SK-N-SH (cell line): ENCODE data around the gene PFKM. TPM values are rescaled to one million over a fixed set of nuclear protein-coding genes. Genes with fewer than 3 reads are reported as not detected.

Experiments used
- CTCF ChIA-PET: fragments of 300-600, 350-600 bp; formaldehyde crosslinking; extraction: SDS; loops from one replicate; lab custom pipeline; 2021; lab: Yijun Ruan, JAX
- POLR2A ChIA-PET: fragments of 350-600 bp; sonication (Branson Sonifier 250); formaldehyde crosslinking; extraction: SDS; loops from one replicate; lab custom pipeline; 2020; ENCODE audit warnings: antibody characterized with exemption, inconsistent platforms; lab: Yijun Ruan, JAX
- DNase-seq: peaks from one replicate; pipeline ENCODE4 v3.0.0; 2012
- H2AFZ ChIP-seq: fragments of 200-600 bp; sonication (generic); 2 replicates; pipeline ENCODE4 v1.8.1; 2016; ENCODE audit warnings: antibody characterized with exemption, mild to moderate bottlenecking, low read depth
- H3F3A ChIP-seq: fragments of 200-600 bp; sonication (generic); replicated peaks from 2 replicates; pipeline ENCODE3; 2016; ENCODE audit warnings: antibody characterized with exemption, mild to moderate bottlenecking; ENCODE audit not compliant: insufficient read depth
- H3K27ac ChIP-seq, 2 experiments: fragments of 200-500 bp in 1 of 2; fragments of 200-600 bp in 1 of 2; sonication (Bioruptor generic) in 1 of 2; sonication (generic), shearing (Covaris generic) in 1 of 2; 2 replicates each; pipeline versions ENCODE4 v1.5.1 to v1.6.1; 2014 to 2016; ENCODE audit warnings: low read depth in 2 of 2, inconsistent platforms in 1 of 2, low read length in 1 of 2, mild to moderate bottlenecking in 1 of 2, mixed read lengths in 1 of 2
- H3K27me3 ChIP-seq: fragments of 200-600 bp; sonication (generic), shearing (Covaris generic); 2 replicates; pipeline ENCODE4 v1.6.1; 2016; ENCODE audit warnings: mixed run types; ENCODE audit not compliant: insufficient read depth
- H3K36me3 ChIP-seq, 2 experiments: fragments of 200-500 bp in 1 of 2; fragments of 200-600 bp in 1 of 2; sonication (Bioruptor generic) in 1 of 2; sonication (generic) in 1 of 2; replicated peaks in 1 of 2; 2 replicates each; pipeline versions ENCODE3 to v1.5.1; 2014 to 2016; ENCODE audit warnings: low read length in 1 of 2, mild to moderate bottlenecking in 1 of 2; ENCODE audit not compliant: insufficient read depth in 2 of 2, control insufficient read depth in 1 of 2
- H3K4me1 ChIP-seq, 2 experiments: fragments of 200-500 bp in 1 of 2; fragments of 200-600 bp in 1 of 2; sonication (Bioruptor generic) in 1 of 2; sonication (generic), shearing (Covaris generic) in 1 of 2; 2 replicates each; pipeline versions ENCODE4 v1.5.1 to v1.6.1; 2014 to 2016; ENCODE audit warnings: low read depth in 1 of 2, low read length in 1 of 2, mixed run types in 1 of 2; ENCODE audit not compliant: insufficient read depth in 2 of 2, control insufficient read depth in 1 of 2
- H3K4me2 ChIP-seq: fragments of 200-600 bp; sonication (generic), shearing (Covaris generic); 2 replicates; pipeline ENCODE4 v1.6.1; 2017; ENCODE audit warnings: mixed run types
- H3K4me3 ChIP-seq, 2 experiments: fragments of 200-500 bp in 1 of 2; fragments of 200-600 bp in 1 of 2; sonication (Bioruptor generic) in 1 of 2; sonication (generic), shearing (Covaris generic) in 1 of 2; 2 replicates each; pipeline versions ENCODE4 v1.5.1 to v1.8.1; 2014 to 2016; ENCODE audit warnings: low read depth in 2 of 2, inconsistent platforms in 1 of 2, low read length in 1 of 2, mild to moderate bottlenecking in 1 of 2, mixed read lengths in 1 of 2, moderate library complexity in 1 of 2
- H3K79me2 ChIP-seq: fragments of 200-600 bp; sonication (generic); 2 replicates; pipeline ENCODE4 v1.8.1; 2017; ENCODE audit warnings: mild to moderate bottlenecking; ENCODE audit not compliant: insufficient read depth
- H3K9ac ChIP-seq: fragments of 200-600 bp; sonication (generic); 2 replicates; pipeline ENCODE4 v1.6.1; 2017; ENCODE audit warnings: mixed run types
- H3K9me2 ChIP-seq: fragments of 200-600 bp; sonication (generic); 2 replicates; pipeline ENCODE4 v1.6.1; 2017; ENCODE audit warnings: mixed run types
- H3K9me3 ChIP-seq: fragments of 200-600 bp; sonication (generic); 2 replicates; pipeline ENCODE4 v1.6.1; 2017; ENCODE audit warnings: mixed run types, mild to moderate bottlenecking, moderate library complexity
- H4K20me1 ChIP-seq: fragments of 200-600 bp; sonication (generic); 2 replicates; pipeline ENCODE4 v1.6.1; 2017; ENCODE audit warnings: mild to moderate bottlenecking, mixed run types; ENCODE audit not compliant: insufficient read depth
- FOSL2 ChIP-seq: IDR thresholded peaks from 2 replicates; pipeline ENCODE4 v1.4.0; 2012; ENCODE audit warnings: low read depth, mild to moderate bottlenecking, moderate library complexity, borderline replicate concordance
- GATA2 ChIP-seq: sonication (generic); formaldehyde crosslinking; IDR thresholded peaks from 2 replicates; pipeline ENCODE4 v1.5.0; 2020; ENCODE audit warnings: mild to moderate bottlenecking, missing genetic modification reagents
- JUND ChIP-seq: IDR thresholded peaks from 2 replicates; pipeline ENCODE4 v1.4.0; 2012
- MAX ChIP-seq: IDR thresholded peaks from 2 replicates; pipeline ENCODE4 v1.4.0; 2012; ENCODE audit warnings: low read depth
- POLR2AphosphoS5 ChIP-seq: IDR thresholded peaks from 2 replicates; pipeline ENCODE4 v1.6.1; 2012; ENCODE audit warnings: low read depth, low read length
- TAF1 ChIP-seq: IDR thresholded peaks from 2 replicates; pipeline ENCODE4 v1.6.1; 2012; ENCODE audit warnings: low read depth, mild to moderate bottlenecking, low read length, moderate library complexity, borderline replicate concordance
- WGBS: methylation state at CpG from one replicate; pipeline ENCODE4 v1.1.6; 2017; ENCODE audit warnings: low lambda C conversion rate; 5-methylcytosine and 5-hydroxymethylcytosine counted together
- polyA plus RNA-seq, 3 experiments: library from polyadenylated mRNA; depleted of rRNA; stranded (reverse); fragments of >200 nt; gene quantifications; 2 replicates each; pipeline ENCODE4 v1.2.3, GENCODE V29; 2012
- TF ChIP-seq, protein P1 (sequence below): IDR thresholded peaks from 2 replicates; pipeline ENCODE4 v1.6.1; 2012; ENCODE audit warnings: mild to moderate bottlenecking, low read depth, low read length, moderate library complexity
- TF ChIP-seq, protein P2 (sequence below): IDR thresholded peaks from 2 replicates; pipeline ENCODE4 v1.4.0; 2012; ENCODE audit warnings: low read depth, borderline replicate concordance

Gene PFKM
- polyA plus RNA-seq, 1 of the 3 experiments (the other 2 are of a cell fraction): 85.0 TPM

GRCh38 chr12:48176417-48176751 is 57.2 kb downstream of the PFKM start:
- Histone ChIP-seq H3K9ac (no peak overlapping the region), H3K4me3 (no peak overlapping the region), H3F3A (no peaks in the 10 kb centered on the region), H3K4me2 (peak overlapping the region; percentile 47; the same call in 1 of the 2 replicates), H3K4me1 (no peaks in the 10 kb centered on the region; a peak in 1 of 4 replicates), H2AFZ (peak overlapping the region; percentile 63; the same call in 1 of the 2 replicates), H3K27me3 (0 out of 2 replicates have a peak, but pooled peaks cover 7% of the 10 kb centered on the region), H3K27ac (no peak overlapping the region; a peak in 1 of 4 replicates), H4K20me1 (no peaks in the 10 kb centered on the region), H3K9me3 (no peaks in the 10 kb centered on the region), H3K9me2 (no peaks in the 10 kb centered on the region), H3K79me2 (no peaks in the 10 kb centered on the region), H3K36me3 (no peaks in the 10 kb centered on the region)
- ChIA-PET CTCF (interaction anchor here (0.9 to 2.2 kb wide), 6 partner anchors 11 to 442 kb away, joined by 3 to 18 read pairs (median 4); partner anchors contain the start of gene ASB8), POLR2A (no interaction called here)
- DNase-seq: no peak
- no peak for TF ChIP-seq JUND
- TF ChIP-seq FOSL2: no peak
- no peak for TF ChIP-seq POLR2AphosphoS5
- TF ChIP-seq TAF1: no peak
- no peak for TF ChIP-seq GATA2 (CRISPR knock-in tag)
- no peak for TF ChIP-seq MAX

DNA sequence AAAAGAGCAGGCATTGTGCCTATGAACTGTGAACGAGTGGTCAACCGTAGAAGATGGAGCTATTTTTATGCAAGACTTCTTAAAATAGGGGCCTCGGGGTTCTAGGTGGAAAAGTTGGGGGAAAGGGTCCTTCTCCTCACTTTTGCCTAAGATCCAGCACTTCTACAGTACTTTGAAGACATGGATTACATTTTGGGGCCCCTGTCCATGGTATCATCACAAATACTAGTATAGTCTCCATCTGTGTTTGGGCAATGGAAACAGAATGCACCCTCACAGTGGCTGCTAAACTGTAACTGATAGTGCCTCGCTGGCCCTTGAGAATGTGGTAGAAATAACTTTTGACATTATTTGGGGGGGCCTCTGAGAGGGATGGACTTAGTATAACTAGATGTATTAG is 58.8 kb downstream of the PFKM start:
- 44% methylated on average over 4 of the region's 4 CpGs for WGBS
- Histone ChIP-seq H3K4me3 (no peak overlapping the region), H4K20me1 (no peaks in the 10 kb centered on the region), H3K79me2 (no peaks in the 10 kb centered on the region), H3K9ac (no peak overlapping the region), H3K4me2 (no peak overlapping the region), H3K4me1 (peaks cover 0 to 5% of the 10 kb centered on the region in 2 experiments; a peak in 3 of 4 replicates), H3K27ac (no peak overlapping the region), H3K27me3 (0 out of 2 replicates have a peak, but pooled peaks cover 7% of the 10 kb centered on the region), H3K9me3 (no peaks in the 10 kb centered on the region), H3F3A (no peaks in the 10 kb centered on the region), H3K9me2 (no peaks in the 10 kb centered on the region), H2AFZ (no peak overlapping the region), H3K36me3 (no peaks in the 10 kb centered on the region)
- CTCF ChIA-PET: interaction anchor here (1.2 kb wide), 1 partner anchor 440 kb away, joined by 3 read pairs; no protein-coding TSS in a partner anchor
- DNase-seq: no peak
- TF ChIP-seq, protein P1, sequence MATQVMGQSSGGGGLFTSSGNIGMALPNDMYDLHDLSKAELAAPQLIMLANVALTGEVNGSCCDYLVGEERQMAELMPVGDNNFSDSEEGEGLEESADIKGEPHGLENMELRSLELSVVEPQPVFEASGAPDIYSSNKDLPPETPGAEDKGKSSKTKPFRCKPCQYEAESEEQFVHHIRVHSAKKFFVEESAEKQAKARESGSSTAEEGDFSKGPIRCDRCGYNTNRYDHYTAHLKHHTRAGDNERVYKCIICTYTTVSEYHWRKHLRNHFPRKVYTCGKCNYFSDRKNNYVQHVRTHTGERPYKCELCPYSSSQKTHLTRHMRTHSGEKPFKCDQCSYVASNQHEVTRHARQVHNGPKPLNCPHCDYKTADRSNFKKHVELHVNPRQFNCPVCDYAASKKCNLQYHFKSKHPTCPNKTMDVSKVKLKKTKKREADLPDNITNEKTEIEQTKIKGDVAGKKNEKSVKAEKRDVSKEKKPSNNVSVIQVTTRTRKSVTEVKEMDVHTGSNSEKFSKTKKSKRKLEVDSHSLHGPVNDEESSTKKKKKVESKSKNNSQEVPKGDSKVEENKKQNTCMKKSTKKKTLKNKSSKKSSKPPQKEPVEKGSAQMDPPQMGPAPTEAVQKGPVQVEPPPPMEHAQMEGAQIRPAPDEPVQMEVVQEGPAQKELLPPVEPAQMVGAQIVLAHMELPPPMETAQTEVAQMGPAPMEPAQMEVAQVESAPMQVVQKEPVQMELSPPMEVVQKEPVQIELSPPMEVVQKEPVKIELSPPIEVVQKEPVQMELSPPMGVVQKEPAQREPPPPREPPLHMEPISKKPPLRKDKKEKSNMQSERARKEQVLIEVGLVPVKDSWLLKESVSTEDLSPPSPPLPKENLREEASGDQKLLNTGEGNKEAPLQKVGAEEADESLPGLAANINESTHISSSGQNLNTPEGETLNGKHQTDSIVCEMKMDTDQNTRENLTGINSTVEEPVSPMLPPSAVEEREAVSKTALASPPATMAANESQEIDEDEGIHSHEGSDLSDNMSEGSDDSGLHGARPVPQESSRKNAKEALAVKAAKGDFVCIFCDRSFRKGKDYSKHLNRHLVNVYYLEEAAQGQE: peak; percentile 66; the same call in 1 of the 2 replicates
- TF ChIP-seq, protein P2, sequence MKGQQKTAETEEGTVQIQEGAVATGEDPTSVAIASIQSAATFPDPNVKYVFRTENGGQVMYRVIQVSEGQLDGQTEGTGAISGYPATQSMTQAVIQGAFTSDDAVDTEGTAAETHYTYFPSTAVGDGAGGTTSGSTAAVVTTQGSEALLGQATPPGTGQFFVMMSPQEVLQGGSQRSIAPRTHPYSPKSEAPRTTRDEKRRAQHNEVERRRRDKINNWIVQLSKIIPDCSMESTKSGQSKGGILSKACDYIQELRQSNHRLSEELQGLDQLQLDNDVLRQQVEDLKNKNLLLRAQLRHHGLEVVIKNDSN: no peak
- POLR2A ChIA-PET: no interaction called here
